GM19193 (cell line): ENCODE results near the gene GNG7.

ENCODE experiments used
- POLR2A ChIP-seq: IDR thresholded peaks from 4 replicates; pipeline ENCODE4 v1.6.1; 2011; ENCODE audit not compliant: insufficient read depth, insufficient read length; ENCODE audit errors: extremely low read depth

GNG7 gene

GRCh38 chr19:2648099-2648498 is 54.4 kb downstream of the GNG7 start:
- TF ChIP-seq POLR2A: no peak

- no peak for TF ChIP-seq POLR2A
Observed at GRCh38 chr19:2646866-2647535, 55.5 kb downstream of the GNG7 start.

- TF ChIP-seq POLR2A: no peak
Observed at GRCh38 chr19:2645826-2646225, 56.7 kb downstream of the GNG7 start.

- TF ChIP-seq POLR2A: no peak
Observed at GRCh38 chr19:2641332-2641698, 61.2 kb downstream of the GNG7 start.

- TF ChIP-seq POLR2A: no peak
Observed at GRCh38 chr19:2640563-2641331, 61.7 kb downstream of the GNG7 start.

GRCh38 chr19:2639999-2640398 is 62.5 kb downstream of the GNG7 start:
- no peak for TF ChIP-seq POLR2A

- no peak for TF ChIP-seq POLR2A
Observed at GRCh38 chr19:2638417-2638940, 64.0 kb downstream of the GNG7 start.

- TF ChIP-seq POLR2A: no peak
Observed at GRCh38 chr19:2636897-2637683, 65.4 kb downstream of the GNG7 start.

GRCh38 chr19:2636141-2636896 is 66.2 kb downstream of the GNG7 start:
- no peak for TF ChIP-seq POLR2A

- TF ChIP-seq POLR2A: no peak
Observed at GRCh38 chr19:2634960-2635359, 67.5 kb downstream of the GNG7 start.

GRCh38 chr19:2634228-2634951 is 68.1 kb downstream of the GNG7 start:
- no peak for TF ChIP-seq POLR2A

- no peak for TF ChIP-seq POLR2A
Observed at GRCh38 chr19:2633693-2634075, 68.8 kb downstream of the GNG7 start.

GRCh38 chr19:2631213-2631821 is 71.2 kb downstream of the GNG7 start:
- no peak for TF ChIP-seq POLR2A

- TF ChIP-seq POLR2A: no peak
Observed at GRCh38 chr19:2630352-2631001, 72.0 kb downstream of the GNG7 start.
